HepG2 (cell line): ENCODE results near the gene CDX2. TPM values are rescaled to one million over a fixed set of nuclear protein-coding genes. Genes with fewer than 3 reads are reported as not detected.
A peak's percentile ranks its signal among the peaks of the same experiment; 100 is the strongest.

Source experiments
- BHLHE40 ChIP-seq: IDR thresholded peaks from 2 replicates; pipeline ENCODE4 v1.6.1; 2011; ENCODE audit warnings: low read length, improper control_type of control experiment
- FOXK2 ChIP-seq: fragments of 450-650 bp; IDR thresholded peaks from 2 replicates; pipeline ENCODE4 v1.6.1; 2016
- HDAC2 ChIP-seq: sonication (generic); formaldehyde crosslinking; IDR thresholded peaks from 2 replicates; pipeline ENCODE4 v1.4.0; 2020; ENCODE audit warnings: missing genetic modification reagents
- HOXA9 ChIP-seq: sonication (generic); formaldehyde crosslinking; IDR thresholded peaks from 2 replicates; pipeline ENCODE4 v1.8.1; 2022; ENCODE audit warnings: missing genetic modification reagents, mild to moderate bottlenecking, moderate library complexity, borderline replicate concordance
- KLF15 ChIP-seq: sonication (generic); formaldehyde crosslinking; IDR thresholded peaks from 2 replicates; pipeline ENCODE4 v1.8.1; 2023; ENCODE audit warnings: borderline replicate concordance, mild to moderate bottlenecking, inconsistent platforms, missing genetic modification reagents, mixed read lengths
- KMT2A ChIP-seq: sonication (generic); formaldehyde crosslinking; IDR thresholded peaks from 2 replicates; pipeline ENCODE4 v1.4.0; 2020; ENCODE audit warnings: missing genetic modification reagents
- KMT2B ChIP-seq: IDR thresholded peaks from 2 replicates; pipeline ENCODE4 v1.6.1; 2016; ENCODE audit warnings: missing genetic modification reagents, missing compliant biosample characterization
- NRL ChIP-seq: sonication (generic); formaldehyde crosslinking; IDR thresholded peaks from 2 replicates; pipeline ENCODE4 v1.5.0; 2020; ENCODE audit warnings: missing genetic modification reagents, mild to moderate bottlenecking, moderate library complexity, borderline replicate concordance
- TBL1XR1 ChIP-seq: fragments of 150-350 bp; IDR thresholded peaks from 2 replicates; pipeline ENCODE4 v1.6.1; 2014; ENCODE audit warnings: borderline replicate concordance, low read length; ENCODE audit not compliant: partially characterized antibody
- YEATS2 ChIP-seq: sonication (generic); formaldehyde crosslinking; IDR thresholded peaks from 2 replicates; pipeline ENCODE4 v1.4.0; 2020; ENCODE audit warnings: missing genetic modification reagents, borderline replicate concordance
- ZNF224 ChIP-seq: sonication (generic); formaldehyde crosslinking; IDR thresholded peaks from 2 replicates; pipeline ENCODE4 v1.5.0; 2020; ENCODE audit warnings: mild to moderate bottlenecking, missing genetic modification reagents
- ZNF382 ChIP-seq: sonication (generic); formaldehyde crosslinking; IDR thresholded peaks from 2 replicates; pipeline ENCODE4 v1.5.0; 2020; ENCODE audit warnings: missing genetic modification reagents, mild to moderate bottlenecking, borderline replicate concordance
- ZNF432 ChIP-seq: sonication (generic); formaldehyde crosslinking; IDR thresholded peaks from 2 replicates; pipeline ENCODE4 v1.5.0; 2020; ENCODE audit warnings: missing genetic modification reagents, mild to moderate bottlenecking, borderline replicate concordance
- ZNF607 ChIP-seq: sonication (generic); formaldehyde crosslinking; IDR thresholded peaks from 2 replicates; pipeline ENCODE4 v1.5.1; 2020; ENCODE audit warnings: missing genetic modification reagents, mild to moderate bottlenecking, borderline replicate concordance
- ZNF883 ChIP-seq: sonication (generic); formaldehyde crosslinking; IDR thresholded peaks from 2 replicates; pipeline ENCODE4 v1.5.1; 2020; ENCODE audit warnings: mild to moderate bottlenecking, missing genetic modification reagents; ENCODE audit errors: not compliant biosample characterization
- polyA plus RNA-seq, 8 experiments: library from polyadenylated mRNA; depleted of rRNA in 3 of 8; stranded (reverse) in 7 of 8; unstranded in 1 of 8; fragments of >200 nt; fragmentation: Illumina TruSeq in 4 of 8; extraction: Trizol in 4 of 8; gene quantifications; 2 replicates each; pipeline versions ENCODE4 v1.2.1 to v1.2.3, GENCODE V29; 2011 to 2016; ENCODE audit warnings: low read depth in 4 of 8, missing spikeins in 1 of 8, mixed read lengths in 1 of 8; ENCODE audit not compliant: insufficient read depth in 1 of 8
- total RNA-seq, 5 experiments: library from RNA; depleted of rRNA; stranded (reverse); fragments of >200 nt; fragmentation: Illumina TruSeq; extraction: Trizol; gene quantifications; 2 replicates each; pipeline ENCODE4 v1.2.3, GENCODE V29; 2016; ENCODE audit warnings: low read depth in 1 of 5
- TF ChIP-seq, protein P1 (sequence below): sonication (generic); formaldehyde crosslinking; IDR thresholded peaks from 2 replicates; pipeline ENCODE4 v1.5.0; 2020; ENCODE audit warnings: missing genetic modification reagents
- TF ChIP-seq, protein P2 (sequence below): sonication (generic); formaldehyde crosslinking; IDR thresholded peaks from 2 replicates; pipeline ENCODE4 v1.8.1; 2023; ENCODE audit warnings: missing genetic modification reagents, mild to moderate bottlenecking, borderline replicate concordance
- TF ChIP-seq, protein P3 (sequence below): sonication (generic); formaldehyde crosslinking; IDR thresholded peaks from 2 replicates; pipeline ENCODE4 v1.5.0; 2020; ENCODE audit warnings: missing genetic modification reagents, mild to moderate bottlenecking, borderline replicate concordance
- TF ChIP-seq, protein P4 (sequence below): sonication (generic); formaldehyde crosslinking; IDR thresholded peaks from 2 replicates; pipeline ENCODE4 v1.4.0; 2020; ENCODE audit warnings: missing genetic modification reagents, borderline replicate concordance
- TF ChIP-seq, protein P5 (sequence below): sonication (generic); formaldehyde crosslinking; IDR thresholded peaks from 2 replicates; pipeline ENCODE4 v1.4.0; 2020; ENCODE audit warnings: mild to moderate bottlenecking, low read depth, missing genetic modification reagents

The CDX2 gene
- total and polyA plus RNA-seq, 2 of the 13 experiments (the other 11 are each of a cell fraction or from before 2014, with no cell fraction given): 0.04 TPM; not detected in 1

DNA sequence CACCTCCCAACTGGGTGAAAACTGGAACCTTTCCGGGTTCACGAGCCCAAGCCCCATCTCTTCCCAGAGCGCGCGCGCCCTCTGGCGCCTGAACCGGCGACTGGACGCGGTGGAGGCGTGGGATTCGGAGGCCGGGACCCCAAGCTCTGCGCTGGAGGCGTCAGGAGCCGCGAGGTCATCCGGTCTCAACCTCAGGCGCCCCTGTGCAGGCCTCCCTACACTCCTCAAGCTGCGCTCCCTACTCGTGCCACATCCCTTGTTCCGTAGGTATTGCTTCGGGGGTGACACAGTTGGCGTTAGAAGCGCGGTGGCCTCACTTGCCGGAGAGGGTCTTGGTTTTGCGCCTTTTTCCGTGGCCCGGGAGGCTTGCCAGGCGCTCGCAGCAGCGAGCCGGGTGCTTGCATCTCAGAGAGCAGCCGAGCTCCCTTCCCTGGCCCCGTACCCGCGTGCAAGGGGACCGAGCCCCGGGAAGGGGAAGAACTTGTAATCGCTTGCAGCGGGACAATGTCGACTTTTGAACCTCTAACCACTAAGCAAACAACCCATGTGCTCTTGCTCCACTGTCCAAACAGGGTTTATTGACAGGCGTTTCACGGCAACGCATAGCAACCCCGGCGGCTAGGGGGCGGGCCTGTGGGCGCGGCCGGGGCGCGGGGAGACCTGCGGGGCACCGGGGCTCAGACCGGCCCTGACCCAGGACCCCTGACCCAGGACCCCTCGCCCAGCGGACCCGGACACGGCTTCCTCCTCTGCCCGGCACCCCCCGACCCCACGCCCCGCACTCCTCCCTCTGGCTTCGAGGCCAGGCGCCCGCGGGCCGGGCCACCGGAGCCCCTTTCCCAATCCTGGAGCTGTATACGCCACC, 8.5 kb downstream of the CDX2 start (continued):
- TF ChIP-seq, protein P1, sequence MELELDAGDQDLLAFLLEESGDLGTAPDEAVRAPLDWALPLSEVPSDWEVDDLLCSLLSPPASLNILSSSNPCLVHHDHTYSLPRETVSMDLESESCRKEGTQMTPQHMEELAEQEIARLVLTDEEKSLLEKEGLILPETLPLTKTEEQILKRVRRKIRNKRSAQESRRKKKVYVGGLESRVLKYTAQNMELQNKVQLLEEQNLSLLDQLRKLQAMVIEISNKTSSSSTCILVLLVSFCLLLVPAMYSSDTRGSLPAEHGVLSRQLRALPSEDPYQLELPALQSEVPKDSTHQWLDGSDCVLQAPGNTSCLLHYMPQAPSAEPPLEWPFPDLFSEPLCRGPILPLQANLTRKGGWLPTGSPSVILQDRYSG: no peak
- TF ChIP-seq, protein P2, sequence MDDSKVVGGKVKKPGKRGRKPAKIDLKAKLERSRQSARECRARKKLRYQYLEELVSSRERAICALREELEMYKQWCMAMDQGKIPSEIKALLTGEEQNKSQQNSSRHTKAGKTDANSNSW (CRISPR knock-in tag): no peak
- TF ChIP-seq ZNF224 (peak; percentile 42; the same call in 1 of the 2 replicates), YEATS2 (peak; percentile 64; the same call in 1 of the 2 replicates), ZNF883 (CRISPR knock-in tag) (no peak), KMT2A (CRISPR knock-in tag) (peak; percentile 77), KMT2B (CRISPR knock-in tag) (peak; percentile 57), BHLHE40 (peak; percentile 71), HOXA9 (no peak; the same call in 1 of the 2 replicates), ZNF607 (CRISPR knock-in tag) (no peak; the same call in 1 of the 2 replicates), TBL1XR1 (peak; percentile 75), NRL (CRISPR knock-in tag) (no peak), HDAC2 (CRISPR knock-in tag) (peak; percentile 86), ZNF432 (no peak), FOXK2 (no peak), KLF15 (CRISPR knock-in tag) (peak; percentile 57; the same call in 1 of the 2 replicates), ZNF382 (CRISPR knock-in tag) (no peak)
- TF ChIP-seq, protein P3, sequence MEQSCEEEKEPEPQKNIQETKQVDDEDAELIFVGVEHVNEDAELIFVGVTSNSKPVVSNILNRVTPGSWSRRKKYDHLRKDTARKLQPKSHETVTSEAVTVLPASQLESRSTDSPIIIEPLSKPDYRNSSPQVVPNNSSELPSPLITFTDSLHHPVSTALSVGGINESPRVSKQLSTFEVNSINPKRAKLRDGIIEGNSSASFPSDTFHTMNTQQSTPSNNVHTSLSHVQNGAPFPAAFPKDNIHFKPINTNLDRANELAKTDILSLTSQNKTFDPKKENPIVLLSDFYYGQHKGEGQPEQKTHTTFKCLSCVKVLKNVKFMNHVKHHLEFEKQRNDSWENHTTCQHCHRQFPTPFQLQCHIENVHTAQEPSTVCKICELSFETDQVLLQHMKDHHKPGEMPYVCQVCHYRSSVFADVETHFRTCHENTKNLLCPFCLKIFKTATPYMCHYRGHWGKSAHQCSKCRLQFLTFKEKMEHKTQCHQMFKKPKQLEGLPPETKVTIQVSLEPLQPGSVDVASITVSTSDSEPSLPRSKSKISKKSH (CRISPR knock-in tag): no peak
- TF ChIP-seq, protein P4, sequence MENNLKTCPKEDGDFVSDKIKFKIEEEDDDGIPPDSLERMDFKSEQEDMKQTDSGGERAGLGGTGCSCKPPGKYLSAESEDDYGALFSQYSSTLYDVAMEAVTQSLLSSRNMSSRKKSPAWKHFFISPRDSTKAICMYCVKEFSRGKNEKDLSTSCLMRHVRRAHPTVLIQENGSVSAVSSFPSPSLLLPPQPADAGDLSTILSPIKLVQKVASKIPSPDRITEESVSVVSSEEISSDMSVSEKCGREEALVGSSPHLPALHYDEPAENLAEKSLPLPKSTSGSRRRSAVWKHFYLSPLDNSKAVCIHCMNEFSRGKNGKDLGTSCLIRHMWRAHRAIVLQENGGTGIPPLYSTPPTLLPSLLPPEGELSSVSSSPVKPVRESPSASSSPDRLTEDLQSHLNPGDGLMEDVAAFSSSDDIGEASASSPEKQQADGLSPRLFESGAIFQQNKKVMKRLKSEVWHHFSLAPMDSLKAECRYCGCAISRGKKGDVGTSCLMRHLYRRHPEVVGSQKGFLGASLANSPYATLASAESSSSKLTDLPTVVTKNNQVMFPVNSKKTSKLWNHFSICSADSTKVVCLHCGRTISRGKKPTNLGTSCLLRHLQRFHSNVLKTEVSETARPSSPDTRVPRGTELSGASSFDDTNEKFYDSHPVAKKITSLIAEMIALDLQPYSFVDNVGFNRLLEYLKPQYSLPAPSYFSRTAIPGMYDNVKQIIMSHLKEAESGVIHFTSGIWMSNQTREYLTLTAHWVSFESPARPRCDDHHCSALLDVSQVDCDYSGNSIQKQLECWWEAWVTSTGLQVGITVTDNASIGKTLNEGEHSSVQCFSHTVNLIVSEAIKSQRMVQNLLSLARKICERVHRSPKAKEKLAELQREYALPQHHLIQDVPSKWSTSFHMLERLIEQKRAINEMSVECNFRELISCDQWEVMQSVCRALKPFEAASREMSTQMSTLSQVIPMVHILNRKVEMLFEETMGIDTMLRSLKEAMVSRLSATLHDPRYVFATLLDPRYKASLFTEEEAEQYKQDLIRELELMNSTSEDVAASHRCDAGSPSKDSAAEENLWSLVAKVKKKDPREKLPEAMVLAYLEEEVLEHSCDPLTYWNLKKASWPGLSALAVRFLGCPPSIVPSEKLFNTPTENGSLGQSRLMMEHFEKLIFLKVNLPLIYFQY (CRISPR knock-in tag): peak; percentile 47; the same call in 1 of the 2 replicates
- TF ChIP-seq, protein P5, sequence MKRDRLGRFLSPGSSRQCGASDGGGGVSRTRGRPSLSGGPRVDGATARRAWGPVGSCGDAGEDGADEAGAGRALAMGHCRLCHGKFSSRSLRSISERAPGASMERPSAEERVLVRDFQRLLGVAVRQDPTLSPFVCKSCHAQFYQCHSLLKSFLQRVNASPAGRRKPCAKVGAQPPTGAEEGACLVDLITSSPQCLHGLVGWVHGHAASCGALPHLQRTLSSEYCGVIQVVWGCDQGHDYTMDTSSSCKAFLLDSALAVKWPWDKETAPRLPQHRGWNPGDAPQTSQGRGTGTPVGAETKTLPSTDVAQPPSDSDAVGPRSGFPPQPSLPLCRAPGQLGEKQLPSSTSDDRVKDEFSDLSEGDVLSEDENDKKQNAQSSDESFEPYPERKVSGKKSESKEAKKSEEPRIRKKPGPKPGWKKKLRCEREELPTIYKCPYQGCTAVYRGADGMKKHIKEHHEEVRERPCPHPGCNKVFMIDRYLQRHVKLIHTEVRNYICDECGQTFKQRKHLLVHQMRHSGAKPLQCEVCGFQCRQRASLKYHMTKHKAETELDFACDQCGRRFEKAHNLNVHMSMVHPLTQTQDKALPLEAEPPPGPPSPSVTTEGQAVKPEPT: 0 out of 2 replicates have a peak, but pooled peaks have one; percentile 52
